Vagina (tissue), 2 donors: Measurements from ENCODE around the gene WDR45B.

Experiments
- CTCF ChIP-seq, 3 experiments: fragments of 450-650 bp in 2 of 3; fragments of 200-600 bp in 1 of 3; sonication (generic) in 1 of 3; IDR thresholded peaks; one replicate each; pipeline ENCODE4 v1.5.1; 2017 to 2019; ENCODE audit warnings: antibody characterized with exemption in 3 of 3, mild to moderate bottlenecking in 2 of 3, moderate library complexity in 2 of 3
- POLR2AphosphoS5 ChIP-seq, 2 donors: sonication (generic); formaldehyde crosslinking; IDR thresholded peaks; one replicate each; pipeline ENCODE4 v1.9.0; 2017; ENCODE audit warnings: antibody characterized with exemption in 2 of 2, mild to moderate bottlenecking in 2 of 2, low read depth in 1 of 2; ENCODE audit not compliant: insufficient read depth in 1 of 2

- TF ChIP-seq POLR2AphosphoS5 (IDR thresholded peaks at IDR 0.05; ENCODE audit: insufficient read depth in 1 of 2, low read depth in 1 of 2) (no peak), CTCF (IDR thresholded peaks at IDR 0.05) (no peak)
Observed at GRCh38 chr17:82650723-82651122, 2.5 kb upstream of the WDR45B start.
